ENCODE measurements around the gene APRT.

Gene APRT, protein sequence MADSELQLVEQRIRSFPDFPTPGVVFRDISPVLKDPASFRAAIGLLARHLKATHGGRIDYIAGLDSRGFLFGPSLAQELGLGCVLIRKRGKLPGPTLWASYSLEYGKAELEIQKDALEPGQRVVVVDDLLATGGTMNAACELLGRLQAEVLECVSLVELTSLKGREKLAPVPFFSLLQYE

GRCh38 chr16:88811769-88812512 is at the start of gene APRT:
APRT (minus strand) TSS chr16:88811928; CDS start chr16:88811899, 29 bp downstream.
- DNase-seq (ENCODE audit: low read depth in 2 of 2, low spot score in 1 of 2): peak; percentile 93 to 95

- DNase-seq (ENCODE audit: low read depth in 2 of 2, low spot score in 1 of 2): no peak
These were observed 49.6 kb upstream of the APRT start for GRCh38 chr16:88861359-88861758.

DNA sequence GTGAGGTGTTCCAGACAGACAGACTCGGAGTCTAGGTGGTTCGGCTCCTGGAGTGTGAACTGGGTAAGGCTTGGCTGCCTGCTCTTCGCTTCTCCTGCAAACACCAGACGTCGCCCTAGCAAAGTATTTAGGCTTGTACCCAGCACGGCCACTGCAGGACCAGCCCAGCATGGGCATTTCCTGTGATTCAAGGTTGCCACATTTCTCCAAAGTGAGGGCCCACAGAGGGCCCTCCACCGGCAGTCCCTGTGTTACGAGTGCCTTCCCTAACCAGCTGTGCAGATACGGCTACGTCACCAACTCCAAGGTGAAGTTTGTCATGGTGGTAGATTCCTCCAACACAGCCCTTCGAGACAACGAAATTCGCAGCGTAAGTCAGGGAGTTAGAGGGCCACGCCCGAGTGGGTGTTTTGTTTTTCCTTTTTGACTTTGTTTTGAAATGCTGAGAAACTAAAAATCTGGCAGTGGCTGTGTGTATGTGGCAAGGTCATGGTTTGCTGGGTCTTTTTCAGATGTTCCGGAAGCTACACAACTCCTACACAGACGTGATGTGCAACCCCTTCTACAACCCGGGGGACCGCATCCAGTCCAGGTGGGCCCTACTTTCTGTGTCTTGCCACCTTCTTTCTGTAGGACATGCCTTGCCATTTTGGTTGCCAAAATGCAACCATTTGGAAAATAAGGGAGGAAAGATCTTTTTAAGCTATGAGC is 47.8 kb upstream of the APRT start:
- DNase-seq (ENCODE audit: low read depth in 2 of 2, low spot score in 1 of 2): no peak

- peak; percentile 38 to 47 for DNase-seq (ENCODE audit: low read depth in 2 of 2, low spot score in 1 of 2)
These were observed 46.1 kb upstream of the APRT start for GRCh38 chr16:88857728-88858339.

GRCh38 chr16:88856828-88857727 is 45.4 kb upstream of the APRT start, which contains the start of the genes GALNS and TRAPPC2L:
GALNS (minus strand) TSS chr16:88856947; CDS start chr16:88856877, 70 bp downstream.
TRAPPC2L (plus strand) TSS chr16:88857127; CDS start chr16:88857151, 24 bp downstream.
- peak; percentile 98 to 99 for DNase-seq (ENCODE audit: low read depth in 2 of 2, low spot score in 1 of 2)

DNA sequence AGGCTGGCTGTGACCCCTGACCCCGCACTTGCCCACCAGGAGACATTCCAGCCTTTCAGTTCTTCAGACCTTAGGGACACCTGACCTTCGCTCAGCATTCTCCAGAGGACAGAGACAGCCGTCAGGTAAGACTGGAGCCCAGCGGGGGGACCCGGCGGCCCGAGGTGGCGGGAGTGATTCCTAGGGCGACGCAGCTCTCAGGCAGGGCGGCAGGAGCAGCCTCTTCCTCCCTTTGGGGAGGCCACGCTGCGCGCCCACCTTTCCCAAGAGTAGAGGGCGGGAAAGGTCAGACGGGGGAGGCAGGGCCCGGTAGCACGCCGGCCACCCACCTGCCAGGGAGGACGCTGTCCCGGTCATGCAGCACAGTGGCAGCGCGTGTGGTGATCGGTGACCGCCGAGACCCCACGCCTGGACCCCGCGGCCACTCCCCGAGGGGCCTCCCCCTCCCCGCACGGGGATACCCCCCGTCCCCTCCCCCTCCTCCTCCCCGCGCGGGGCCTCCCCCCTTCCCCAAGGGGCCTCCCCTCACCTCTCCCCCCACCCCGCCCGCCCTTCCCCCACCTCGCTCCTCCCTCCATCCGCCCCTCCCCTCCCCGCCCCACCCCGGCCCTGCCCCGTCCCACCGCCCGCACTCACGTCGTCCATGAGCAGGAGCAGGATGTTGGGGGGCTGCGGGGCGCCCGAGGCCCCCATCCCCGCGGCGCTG is 44.5 kb upstream of the APRT start:
- no peak for DNase-seq (ENCODE audit: low read depth in 2 of 2, low spot score in 1 of 2)

DNA sequence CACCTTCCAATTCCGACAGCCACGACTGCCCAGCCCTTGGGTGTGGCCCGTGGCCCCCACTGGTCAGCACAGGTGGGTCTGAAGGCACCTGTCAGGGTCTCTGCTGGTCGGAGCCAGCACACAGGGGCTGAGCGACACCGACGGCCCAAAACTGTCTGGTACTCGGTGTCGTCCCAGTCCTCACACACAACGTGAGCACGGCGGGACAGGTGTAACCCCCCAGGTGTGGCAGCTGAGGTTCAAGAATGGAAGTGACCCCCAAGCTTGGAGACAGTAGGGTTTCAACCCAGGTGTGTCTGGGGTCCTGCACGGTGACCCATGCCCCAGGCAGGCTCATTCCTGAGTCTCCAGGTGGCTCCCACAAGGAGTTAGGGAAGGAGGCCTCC is 44.0 kb upstream of the APRT start:
- no peak for DNase-seq (ENCODE audit: low read depth in 2 of 2, low spot score in 1 of 2)

GRCh38 chr16:88855176-88855575 is 43.4 kb upstream of the APRT start:
- DNase-seq (ENCODE audit: low read depth in 2 of 2, low spot score in 1 of 2): no peak

DNA sequence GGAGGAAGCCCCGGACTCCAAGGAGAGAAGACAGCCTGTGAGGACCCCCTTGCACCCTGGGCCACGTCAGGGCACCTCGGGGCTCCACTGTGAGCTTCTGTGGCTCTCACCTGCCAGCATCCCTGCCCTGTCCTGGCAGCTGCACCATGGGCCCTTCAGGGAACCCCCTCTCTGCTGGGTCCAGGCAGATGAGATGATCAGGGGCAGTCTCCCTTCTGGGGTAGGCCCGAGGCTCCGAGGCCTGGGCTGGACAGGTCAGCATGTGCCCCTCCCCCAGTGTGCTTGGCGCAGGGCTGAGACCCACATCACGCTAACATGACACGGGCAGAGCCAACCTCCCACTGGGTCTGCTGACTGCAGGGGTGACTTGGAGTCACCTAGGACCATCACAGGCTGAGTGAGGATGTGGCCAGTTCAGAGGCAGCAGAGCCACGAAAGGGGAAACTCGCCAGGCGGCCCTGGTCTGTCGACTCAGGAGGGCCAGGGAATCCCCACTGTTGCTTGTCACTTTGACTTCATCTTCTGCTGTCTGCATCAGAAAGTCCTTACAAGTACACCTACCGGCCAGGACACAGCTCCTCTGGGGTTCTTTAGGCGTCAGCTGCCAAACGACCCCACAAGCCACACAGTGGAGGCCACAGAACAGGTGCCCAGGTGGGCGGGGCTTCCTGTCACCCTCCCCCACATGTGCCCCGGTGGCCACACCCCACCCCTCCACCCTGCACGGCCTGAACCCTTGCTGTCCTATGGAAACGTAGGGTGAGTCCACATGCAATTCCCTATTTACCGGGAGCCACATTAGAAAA is 42.8 kb upstream of the APRT start:
- no peak for DNase-seq (ENCODE audit: low read depth in 2 of 2, low spot score in 1 of 2)

DNA sequence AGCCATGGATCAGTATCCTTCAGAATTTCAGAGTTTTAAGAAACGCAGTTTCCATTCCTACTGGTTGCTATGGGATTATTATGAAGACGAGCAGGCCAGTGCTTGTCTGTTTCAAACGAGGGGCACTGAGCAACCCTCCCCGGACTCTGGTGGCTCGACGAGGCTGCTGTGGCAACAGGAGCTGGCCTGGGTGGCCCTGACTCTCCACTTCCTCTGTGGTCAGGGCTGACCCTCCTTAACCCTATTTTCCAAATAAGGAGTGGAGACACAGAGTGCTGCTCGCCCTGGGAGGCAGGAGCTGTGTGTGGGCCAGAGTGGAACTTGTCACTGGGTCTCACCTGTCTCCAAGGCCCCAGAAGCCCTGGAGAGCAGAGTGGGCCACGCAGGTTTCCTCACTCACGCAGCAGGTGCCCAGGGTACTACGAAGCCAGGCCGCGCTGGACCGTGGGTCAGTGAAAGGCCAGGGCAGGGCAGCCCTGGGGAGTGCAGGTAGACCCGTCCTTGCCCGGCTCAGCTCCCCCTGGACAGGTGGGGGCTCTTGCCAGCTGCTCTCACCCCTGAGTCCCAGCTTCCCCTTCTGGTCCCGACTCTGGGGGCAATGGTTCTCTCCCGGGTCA is 41.7 kb upstream of the APRT start:
- no peak for DNase-seq (ENCODE audit: low read depth in 2 of 2, low spot score in 1 of 2)

GRCh38 chr16:88851616-88852015 is 39.9 kb upstream of the APRT start:
- no peak for DNase-seq (ENCODE audit: low read depth in 2 of 2, low spot score in 1 of 2)

- DNase-seq (ENCODE audit: low read depth in 2 of 2, low spot score in 1 of 2): no peak
These were observed 38.9 kb upstream of the APRT start for GRCh38 chr16:88850531-88851199.

DNA sequence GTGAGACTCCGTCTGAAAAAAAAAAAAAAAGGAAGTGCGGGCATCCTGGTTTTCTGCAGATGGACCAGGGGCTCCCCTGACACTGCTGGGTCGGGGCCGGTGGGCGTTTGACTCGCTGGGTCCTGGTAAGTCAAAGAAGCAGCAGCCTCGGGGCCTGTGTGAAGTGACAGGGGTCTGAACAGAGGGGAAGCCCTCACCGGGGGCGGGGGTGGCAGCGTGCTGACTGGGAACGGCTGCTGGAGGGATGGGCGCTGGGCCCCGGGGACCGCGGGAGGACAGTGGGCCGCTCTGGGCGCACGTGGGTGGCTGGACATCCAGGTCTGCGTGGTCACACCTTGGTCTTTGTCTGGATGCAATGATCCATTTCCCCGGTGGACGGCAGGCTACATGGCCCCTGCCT is 36.8 kb upstream of the APRT start:
- DNase-seq (ENCODE audit: low read depth in 2 of 2, low spot score in 1 of 2): no peak

DNA sequence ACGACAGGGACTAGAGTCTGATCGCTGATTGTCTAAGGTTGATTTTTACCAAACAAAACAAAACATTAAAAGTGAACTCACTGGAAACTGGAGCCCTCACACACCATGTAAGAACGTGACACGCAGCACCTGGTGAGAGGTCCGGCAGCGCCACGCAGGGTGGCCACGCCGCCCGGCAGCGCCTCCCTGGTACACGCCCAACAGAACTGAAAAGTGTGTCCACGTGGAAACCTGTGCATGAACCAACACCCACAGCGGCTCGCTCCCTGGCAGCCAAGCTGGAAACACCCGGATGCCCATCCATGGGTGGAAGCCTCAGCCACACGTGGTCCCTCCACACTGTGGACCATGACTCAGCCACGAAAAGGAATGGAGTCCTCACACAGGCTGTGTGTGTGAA is 35.9 kb upstream of the APRT start:
- no peak for DNase-seq (ENCODE audit: low read depth in 2 of 2, low spot score in 1 of 2)

- DNase-seq (ENCODE audit: low read depth in 2 of 2, low spot score in 1 of 2): no peak
These were observed 34.4 kb upstream of the APRT start for GRCh38 chr16:88846088-88846487.

- DNase-seq (ENCODE audit: low read depth in 2 of 2, low spot score in 1 of 2): no peak
These were observed 32.8 kb upstream of the APRT start for GRCh38 chr16:88844419-88845036.

DNA sequence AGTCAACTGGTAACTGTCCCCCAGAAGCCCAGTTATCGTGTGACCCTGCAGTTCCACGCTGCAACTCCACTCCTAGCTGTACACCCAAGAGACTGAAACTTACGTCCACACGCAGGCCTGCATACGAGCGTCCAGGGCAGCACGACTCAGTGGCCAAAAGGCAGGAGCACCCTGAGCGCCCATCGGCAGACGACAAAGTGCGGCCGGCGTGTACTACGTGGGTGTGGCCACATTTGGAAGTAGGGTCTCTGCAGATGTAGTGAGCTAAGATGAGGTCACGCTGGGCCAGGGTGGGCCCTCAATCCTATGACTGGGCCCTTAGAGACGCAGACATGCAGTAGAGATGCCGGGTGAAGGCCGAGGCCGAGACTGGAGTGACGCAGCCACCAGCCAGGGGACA is 31.5 kb upstream of the APRT start:
- no peak for DNase-seq (ENCODE audit: low read depth in 2 of 2, low spot score in 1 of 2)

DNA sequence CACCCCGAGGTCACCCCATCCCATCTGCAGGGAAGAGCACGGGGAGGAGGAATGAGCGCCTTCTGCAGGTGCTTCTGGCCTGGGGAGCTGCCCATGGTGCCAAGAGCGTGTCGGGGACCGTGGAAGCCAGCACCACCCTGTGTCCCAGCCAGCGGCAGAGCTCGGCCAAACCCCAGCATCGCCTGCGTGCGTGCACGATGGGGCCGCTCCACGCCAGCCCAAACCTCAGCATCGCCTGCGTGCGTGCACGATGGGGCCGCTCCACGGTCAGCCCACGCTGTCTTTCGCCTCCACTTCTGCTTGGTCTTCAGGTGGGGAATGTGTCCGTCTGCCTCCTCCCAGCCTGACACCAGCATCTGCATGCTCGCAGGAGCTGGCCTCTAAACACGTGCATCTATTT is 31.1 kb upstream of the APRT start:
- no peak for DNase-seq (ENCODE audit: low read depth in 2 of 2, low spot score in 1 of 2)
